Nephron progenitor cell (in vitro differentiated cells): ENCODE measurements around the gene NUP160.

Experiments used
- DNase-seq: peaks from one replicate; pipeline ENCODE4 v3.0.0; 2021
- H3K27ac Mint-ChIP-seq: 2 replicates; pipeline ENCODE4 v1.8.0; 2021; ENCODE audit warnings: mild to moderate bottlenecking, moderate library complexity, mixed read lengths
- H3K27me3 Mint-ChIP-seq: 2 replicates; pipeline ENCODE4 v1.8.0; 2021; ENCODE audit warnings: mild to moderate bottlenecking, low read depth, mixed read lengths; ENCODE audit not compliant: poor library complexity
- H3K36me3 Mint-ChIP-seq: 2 replicates; pipeline ENCODE4 v1.8.0; 2021; ENCODE audit warnings: low read depth, mixed read lengths
- H3K4me1 Mint-ChIP-seq: 2 replicates; pipeline ENCODE4 v1.8.0; 2021; ENCODE audit warnings: mixed read lengths
- H3K4me3 Mint-ChIP-seq: 2 replicates; pipeline ENCODE4 v1.8.0; 2021; ENCODE audit warnings: mild to moderate bottlenecking, moderate library complexity, mixed read lengths
- H3K9me3 Mint-ChIP-seq: 2 replicates; pipeline ENCODE4 v1.8.0; 2021; ENCODE audit warnings: mild to moderate bottlenecking, moderate library complexity, mixed read lengths
- TF ChIP-seq, protein P1 (sequence below): fragments of 200-600 bp; sonication (generic); IDR thresholded peaks from 2 replicates; pipeline ENCODE4 v1.5.0; 2021; ENCODE audit warnings: antibody characterized with exemption

Gene NUP160

DNA sequence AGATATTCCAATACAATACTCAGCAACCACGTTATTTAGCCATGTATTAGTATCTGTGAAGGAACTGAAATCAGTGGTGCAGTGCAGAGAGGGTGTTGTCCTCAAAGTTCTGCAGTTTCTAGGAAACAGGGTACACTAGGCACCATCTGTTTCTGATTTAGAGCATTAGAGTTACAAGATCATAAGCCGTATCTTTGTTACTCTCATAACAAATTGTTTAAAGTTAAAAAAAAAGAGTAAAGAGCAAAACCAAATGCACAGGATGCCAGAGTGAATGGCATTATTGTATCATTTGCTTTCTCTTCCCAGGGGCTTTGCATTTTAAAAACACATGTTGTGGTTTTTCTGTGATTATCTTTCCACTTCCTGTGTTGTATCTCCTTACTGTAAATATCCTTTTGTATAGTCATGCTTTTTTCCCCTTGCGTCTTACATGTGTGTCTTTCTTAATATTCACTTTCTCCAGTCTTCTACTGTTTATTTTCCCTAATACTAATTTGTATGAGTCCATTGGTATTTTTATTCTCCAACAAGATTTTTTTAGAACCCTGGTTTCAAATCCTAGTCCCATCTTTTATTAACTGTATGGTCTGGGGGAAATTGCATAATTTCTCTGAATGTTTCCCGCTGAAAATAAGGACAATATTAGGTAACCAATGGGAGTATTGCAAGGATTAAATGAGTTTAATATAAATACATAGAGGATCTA lies 15.2 kb upstream of the NUP160 start:
- DNase-seq: no peak
- Mint-ChIP-seq H3K36me3 (no peaks in the 10 kb centered on the region), H3K27ac (no peak overlapping the region), H3K4me1 (peaks cover under 1% of the 10 kb centered on the region), H3K9me3 (peaks cover 10% of the 10 kb centered on the region), H3K27me3 (peaks cover 5% of the 10 kb centered on the region), H3K4me3 (no peak overlapping the region)
- TF ChIP-seq, protein P1, sequence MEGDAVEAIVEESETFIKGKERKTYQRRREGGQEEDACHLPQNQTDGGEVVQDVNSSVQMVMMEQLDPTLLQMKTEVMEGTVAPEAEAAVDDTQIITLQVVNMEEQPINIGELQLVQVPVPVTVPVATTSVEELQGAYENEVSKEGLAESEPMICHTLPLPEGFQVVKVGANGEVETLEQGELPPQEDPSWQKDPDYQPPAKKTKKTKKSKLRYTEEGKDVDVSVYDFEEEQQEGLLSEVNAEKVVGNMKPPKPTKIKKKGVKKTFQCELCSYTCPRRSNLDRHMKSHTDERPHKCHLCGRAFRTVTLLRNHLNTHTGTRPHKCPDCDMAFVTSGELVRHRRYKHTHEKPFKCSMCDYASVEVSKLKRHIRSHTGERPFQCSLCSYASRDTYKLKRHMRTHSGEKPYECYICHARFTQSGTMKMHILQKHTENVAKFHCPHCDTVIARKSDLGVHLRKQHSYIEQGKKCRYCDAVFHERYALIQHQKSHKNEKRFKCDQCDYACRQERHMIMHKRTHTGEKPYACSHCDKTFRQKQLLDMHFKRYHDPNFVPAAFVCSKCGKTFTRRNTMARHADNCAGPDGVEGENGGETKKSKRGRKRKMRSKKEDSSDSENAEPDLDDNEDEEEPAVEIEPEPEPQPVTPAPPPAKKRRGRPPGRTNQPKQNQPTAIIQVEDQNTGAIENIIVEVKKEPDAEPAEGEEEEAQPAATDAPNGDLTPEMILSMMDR: no peak

- Mint-ChIP-seq H3K36me3 (no peaks in the 10 kb centered on the region), H3K4me3 (no peak overlapping the region), H3K27me3 (peaks cover 3% of the 10 kb centered on the region), H3K27ac (no peak overlapping the region), H3K4me1 (peaks cover 11% of the 10 kb centered on the region), H3K9me3 (peaks cover 10% of the 10 kb centered on the region)
- DNase-seq: no peak
- TF ChIP-seq, protein P1: no peak
Measured at GRCh38 chr11:47861728-47862127, 13.6 kb upstream of the NUP160 start.

- H3K36me3 Mint-ChIP-seq: no peaks in the 10 kb centered on the region
- TF ChIP-seq, protein P1: no peak
- H3K4me1 Mint-ChIP-seq: peaks cover 11% of the 10 kb centered on the region
- peaks cover 3% of the 10 kb centered on the region for H3K27me3 Mint-ChIP-seq
- H3K4me3 Mint-ChIP-seq: no peak overlapping the region
- peaks cover 10% of the 10 kb centered on the region for H3K9me3 Mint-ChIP-seq
- no peak overlapping the region for H3K27ac Mint-ChIP-seq
- DNase-seq: no peak
Measured at GRCh38 chr11:47860536-47860935, 12.4 kb upstream of the NUP160 start.

GRCh38 chr11:47857892-47858543 lies 9.9 kb upstream of the NUP160 start:
- Mint-ChIP-seq H3K36me3 (no peaks in the 10 kb centered on the region), H3K27me3 (peaks cover 3% of the 10 kb centered on the region), H3K4me3 (no peak overlapping the region), H3K27ac (no peak overlapping the region), H3K4me1 (peaks cover 11% of the 10 kb centered on the region), H3K9me3 (no peaks in the 10 kb centered on the region)
- TF ChIP-seq, protein P1: no peak
- DNase-seq: no peak

DNA sequence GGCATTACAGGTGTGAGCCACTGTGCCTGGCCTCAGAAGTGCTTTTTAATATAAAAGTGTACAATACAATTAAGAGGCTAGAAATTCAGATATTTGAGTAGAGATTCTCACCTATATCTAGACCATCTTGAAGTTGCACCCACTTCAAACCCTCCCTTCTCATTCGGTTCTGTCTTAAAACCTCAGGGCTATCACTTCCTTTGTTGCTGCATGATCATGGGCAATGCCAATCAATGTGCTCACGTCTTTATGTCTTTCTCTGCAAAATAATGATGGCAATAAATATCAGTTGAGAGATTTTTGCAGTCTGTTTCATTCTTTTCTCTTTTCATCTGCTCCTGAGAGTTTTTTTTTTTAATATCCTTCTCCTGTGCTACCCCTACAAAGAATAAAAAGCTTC lies 9.3 kb upstream of the NUP160 start:
- no peaks in the 10 kb centered on the region for H3K36me3 Mint-ChIP-seq
- TF ChIP-seq, protein P1: no peak

DNA sequence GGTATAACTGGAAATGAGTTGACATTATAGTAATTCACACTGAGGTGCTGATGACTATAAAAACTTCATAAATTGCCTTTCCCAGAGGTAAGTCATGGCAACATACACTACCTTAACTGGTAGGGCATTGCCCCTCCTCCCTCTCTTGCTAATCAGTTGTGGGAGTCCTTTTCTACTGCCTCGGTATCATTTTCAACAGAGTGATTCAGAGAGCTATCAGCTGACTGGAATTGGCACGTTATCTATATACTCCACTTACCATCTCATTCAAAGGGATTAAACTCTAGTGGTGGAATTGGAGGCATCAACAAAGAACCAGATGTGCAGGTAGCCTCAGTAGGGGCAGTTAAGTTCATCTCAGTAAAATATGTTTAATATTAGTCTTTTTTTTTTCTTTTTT lies 8.0 kb upstream of the NUP160 start:
- Mint-ChIP-seq H3K36me3 (no peaks in the 10 kb centered on the region), H3K27ac (no peak overlapping the region), H3K4me3 (no peak overlapping the region), H3K27me3 (peaks cover 9% of the 10 kb centered on the region), H3K4me1 (peaks cover 11% of the 10 kb centered on the region), H3K9me3 (no peaks in the 10 kb centered on the region)
- TF ChIP-seq, protein P1: no peak
- DNase-seq: no peak

More for the DNA sequence above, 9.3 kb upstream of the NUP160 start:
- Mint-ChIP-seq H3K9me3 (no peaks in the 10 kb centered on the region), H3K4me1 (peaks cover 11% of the 10 kb centered on the region), H3K4me3 (no peak overlapping the region), H3K27me3 (peaks cover 3% of the 10 kb centered on the region), H3K27ac (no peak overlapping the region)
- no peak for DNase-seq
